Left lung (tissue), 10 donors: ENCODE results near the gene AFF1. TPM values are rescaled to one million over a fixed set of nuclear protein-coding genes. Genes with fewer than 3 reads are reported as not detected.

Experiments used
- ATAC-seq: fragments of 200-7000 bp; cut with Tn5 transposase; one replicate; pipeline ENCODE4 v1.9.1; 2020; ENCODE audit warnings: moderate library complexity
- DNase-seq, 4 donors: peaks; one replicate each; pipeline ENCODE4 v3.0.0-alpha.2; 2013 to 2020
- H3K27ac ChIP-seq, 2 donors: fragments of 200-600 bp; sonication (generic) in 1 of 2; one replicate each; pipeline versions ENCODE4 v1.5.0 to v1.8.0; 2020 to 2021
- H3K27me3 ChIP-seq, 2 donors: fragments of 200-600 bp; sonication (generic) in 1 of 2; one replicate each; pipeline versions ENCODE4 v1.5.0 to v1.8.0; 2020 to 2021
- H3K36me3 ChIP-seq, 2 donors: fragments of 200-600 bp; sonication (generic) in 1 of 2; one replicate each; pipeline versions ENCODE4 v1.5.0 to v1.8.0; 2020 to 2021
- H3K4me1 ChIP-seq, 2 donors: fragments of 200-600 bp; one replicate each; pipeline ENCODE4 v1.8.0; 2021
- H3K4me3 ChIP-seq, 2 donors: fragments of 200-600 bp; sonication (generic) in 1 of 2; one replicate each; pipeline versions ENCODE4 v1.5.0 to v1.8.0; 2020 to 2021; ENCODE audit warnings: mild to moderate bottlenecking in 1 of 2
- H3K9me3 ChIP-seq, 2 donors: fragments of 200-600 bp; sonication (generic) in 1 of 2; one replicate each; pipeline versions ENCODE4 v1.5.0 to v1.8.0; 2020 to 2021
- CTCF ChIP-seq, 2 donors: fragments of 200-600 bp; sonication (generic) in 1 of 2; IDR thresholded peaks; one replicate each; pipeline versions ENCODE4 v1.5.0 to v1.8.0; 2021; ENCODE audit warnings: antibody characterized with exemption in 2 of 2
- intact Hi-C, 2 donors: fragments of 100-400 bp; cut with DNase I; formaldehyde crosslinking; loops; one replicate each; pipeline versions ENCODE4 v1.11.2 to v1.14.2; 2022
- polyA plus RNA-seq, 6 donors: library from polyadenylated mRNA; unstranded; fragments of 120-200 nt; gene quantifications; one replicate each; pipeline ENCODE4 v1.2.1, GENCODE V29; 2013; ENCODE audit not compliant: insufficient read length in 6 of 6
- total RNA-seq, 2 donors: library from RNA; stranded (reverse); fragmentation: NEBNext Ultra II Directional; extraction: Animal tissue kit (Norgen Biotek cat#: 25700); gene quantifications; one replicate each; pipeline ENCODE4 v1.2.1, GENCODE V29; 2021
- donor health status: DM: no; HTN: yes; CAD: no.
- donor health status: DM: no; HTN: no; CAD: no.

The AFF1 gene
- total and polyA plus RNA-seq, 8 donors = 40.8 to 86.0 (median 48.1) TPM

GRCh38 chr4:87147116-87147515 is 212.3 kb downstream of the AFF1 start:
- Histone ChIP-seq H3K9me3 (no peaks in the 10 kb centered on the region), H3K36me3 (peaks cover 0 to 13% of the 10 kb centered on the region in 2 donors), H3K27me3 (no peaks in the 10 kb centered on the region), H3K4me1 (no peaks in the 10 kb centered on the region), H3K4me3 (no peak overlapping the region), H3K27ac (no peak overlapping the region)
- DNase-seq (no peak), ATAC-seq (no peak)
- TF ChIP-seq CTCF (IDR thresholded peaks at IDR 0.05) = no peak
- intact Hi-C loops = no loop called here

- intact Hi-C loops = loop anchor here in 1 of 2 donors (5.0 to 10.0 kb wide), 2 partner anchors 54 to 87 kb away; no protein-coding TSS in a partner anchor
Measured at GRCh38 chr4:87150498-87151261, 215.9 kb downstream of the AFF1 start.

DNA sequence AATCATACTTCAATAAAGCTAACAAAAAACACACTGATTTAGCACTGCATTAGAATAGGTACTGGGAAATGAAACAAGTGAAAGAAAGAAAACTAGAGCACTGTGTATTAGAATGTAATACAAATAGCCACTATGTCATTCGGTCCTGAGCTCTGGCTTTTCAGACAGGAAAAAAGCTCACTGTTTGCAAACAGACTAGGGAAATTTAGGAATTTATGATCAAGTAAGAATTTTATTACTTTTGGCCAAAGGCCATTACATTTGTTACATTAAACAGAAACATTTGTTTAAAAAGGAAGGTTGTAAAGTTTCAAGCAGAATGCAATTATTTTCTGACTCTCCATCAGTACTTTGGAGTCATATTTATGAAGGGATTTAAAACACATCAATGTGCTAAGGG is 216.9 kb downstream of the AFF1 start:
- no peaks in the 10 kb centered on the region for H3K27me3 ChIP-seq
- no peak for TF ChIP-seq CTCF (IDR thresholded peaks at IDR 0.05)
- no peak overlapping the region for H3K4me3 ChIP-seq
- intact Hi-C loops = loop anchor here in 1 of 2 donors (5.0 to 10.0 kb wide), 2 partner anchors 53 to 86 kb away; no protein-coding TSS in a partner anchor
- ATAC-seq (no peak), DNase-seq (no peak)
- no peaks in the 10 kb centered on the region for H3K9me3 ChIP-seq
- no peaks in the 10 kb centered on the region for H3K4me1 ChIP-seq
- no peaks in the 10 kb centered on the region for H3K36me3 ChIP-seq
- no peak overlapping the region for H3K27ac ChIP-seq

More at GRCh38 chr4:87150498-87151261, 215.9 kb downstream of the AFF1 start:
- H3K27ac ChIP-seq = no peak overlapping the region
- ATAC-seq = peak; percentile 96
- TF ChIP-seq CTCF (IDR thresholded peaks at IDR 0.05) = peak; percentile 90 to 94
- H3K4me1 ChIP-seq = no peaks in the 10 kb centered on the region
- no peaks in the 10 kb centered on the region for H3K36me3 ChIP-seq
- DNase-seq = peak in 2 of 4 donors; percentile 59 to 72
- no peak overlapping the region for H3K4me3 ChIP-seq
- H3K27me3 ChIP-seq = no peaks in the 10 kb centered on the region
- H3K9me3 ChIP-seq = no peaks in the 10 kb centered on the region

DNA sequence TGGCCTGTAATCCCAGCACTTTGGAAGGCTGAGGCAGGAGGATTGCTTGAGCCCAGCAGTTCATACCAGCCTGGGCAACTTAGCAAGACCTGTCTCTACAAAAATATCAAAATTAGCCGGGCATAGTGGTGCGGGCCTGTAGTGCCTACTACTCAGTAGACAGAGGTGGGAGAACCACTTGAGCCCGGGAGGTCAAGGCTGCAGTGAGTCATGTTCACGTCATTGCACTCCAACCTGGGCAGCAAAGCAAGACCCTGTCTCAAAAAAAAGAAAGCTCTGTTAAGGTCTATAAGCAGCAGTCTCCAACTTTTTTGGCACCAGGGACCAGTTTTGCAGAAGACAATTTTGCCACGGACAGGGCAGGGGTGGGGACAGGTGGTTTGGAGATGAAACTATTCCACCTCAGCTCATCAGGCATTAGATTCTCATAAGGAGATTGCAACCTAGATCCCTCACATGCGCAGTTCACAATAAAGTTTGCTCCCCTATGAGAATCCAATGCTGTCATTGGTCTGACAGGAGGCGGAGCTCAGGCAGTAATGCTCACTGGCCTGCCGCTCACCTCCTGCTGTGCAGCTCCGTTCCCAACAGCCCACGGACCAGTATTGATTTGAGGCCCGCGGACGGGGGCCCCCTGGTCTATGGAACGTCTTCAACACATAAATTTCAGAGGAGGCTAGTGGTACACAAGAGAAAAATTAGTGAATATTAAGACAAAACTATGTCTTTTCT is 217.7 kb downstream of the AFF1 start:
- Histone ChIP-seq H3K4me3 (no peak overlapping the region), H3K27ac (no peak overlapping the region), H3K4me1 (no peaks in the 10 kb centered on the region), H3K36me3 (no peaks in the 10 kb centered on the region), H3K27me3 (no peaks in the 10 kb centered on the region), H3K9me3 (no peaks in the 10 kb centered on the region)
- DNase-seq (no peak), ATAC-seq (no peak)
- TF ChIP-seq CTCF (IDR thresholded peaks at IDR 0.05) = no peak
- intact Hi-C loops = loop anchor here in 1 of 2 donors (5.0 to 10.0 kb wide), 2 partner anchors 52 to 85 kb away; no protein-coding TSS in a partner anchor
